NT2/D1 (cell line): ENCODE results near the gene SYNDIG1.

Source experiments
- DNase-seq: peaks from one replicate; pipeline ENCODE4 v3.0.0-alpha.2; 2011; ENCODE audit warnings: low read depth, low spot score
- H3K27me3 ChIP-seq: 2 replicates; pipeline ENCODE4 v1.6.0; 2011; ENCODE audit warnings: mild to moderate bottlenecking; ENCODE audit not compliant: insufficient read length, insufficient read depth
- H3K36me3 ChIP-seq: 2 replicates; pipeline ENCODE4 v1.6.1; 2011; ENCODE audit warnings: mild to moderate bottlenecking, low read length, mixed read lengths; ENCODE audit not compliant: insufficient read depth, insufficient read length
- H3K4me1 ChIP-seq: 2 replicates; pipeline ENCODE4 v1.5.1; 2011; ENCODE audit not compliant: insufficient read depth, insufficient read length
- H3K4me3 ChIP-seq: 2 replicates; pipeline ENCODE4 v1.5.1; 2011; ENCODE audit warnings: low read depth; ENCODE audit not compliant: insufficient read length
- H3K9ac ChIP-seq: 2 replicates; pipeline ENCODE4 v1.6.0; 2011; ENCODE audit warnings: low read depth; ENCODE audit not compliant: insufficient read length
- H3K9me3 ChIP-seq: 2 replicates; pipeline ENCODE4 v1.5.1; 2011; ENCODE audit warnings: mild to moderate bottlenecking, low read length; ENCODE audit not compliant: insufficient read depth
- SUZ12 ChIP-seq: IDR thresholded peaks from 2 replicates; pipeline ENCODE4 v1.6.1; 2011; ENCODE audit not compliant: insufficient read length, insufficient read depth; ENCODE audit errors: extremely low read depth
- YY1 ChIP-seq: IDR thresholded peaks from 2 replicates; pipeline ENCODE4 v1.6.1; 2011; ENCODE audit not compliant: insufficient read length, insufficient read depth
- ZNF274 ChIP-seq: IDR thresholded peaks from 2 replicates; pipeline ENCODE4 v1.6.1; 2011; ENCODE audit warnings: mild to moderate bottlenecking, low read depth, low read length

SYNDIG1 gene

GRCh38 chr20:24489631-24490260 is 20.3 kb downstream of the SYNDIG1 start:
- H3K27me3 ChIP-seq, result no peaks in the 10 kb centered on the region
- no peak for TF ChIP-seq YY1
- TF ChIP-seq ZNF274, result no peak
- no peak for TF ChIP-seq SUZ12
- DNase-seq, result no peak
- H3K4me3 ChIP-seq, result no peak overlapping the region
- H3K9me3 ChIP-seq, result no peaks in the 10 kb centered on the region
- peaks cover 19% of the 10 kb centered on the region for H3K36me3 ChIP-seq
- H3K4me1 ChIP-seq, result peaks cover 20% of the 10 kb centered on the region
- no peak overlapping the region for H3K9ac ChIP-seq

GRCh38 chr20:24490598-24490997 is 21.2 kb downstream of the SYNDIG1 start:
- no peaks in the 10 kb centered on the region for H3K9me3 ChIP-seq
- H3K9ac ChIP-seq, result no peak overlapping the region
- DNase-seq, result no peak
- peaks cover 23% of the 10 kb centered on the region for H3K4me1 ChIP-seq
- no peak for TF ChIP-seq SUZ12
- no peak for TF ChIP-seq ZNF274
- no peak for TF ChIP-seq YY1
- no peaks in the 10 kb centered on the region for H3K27me3 ChIP-seq
- H3K4me3 ChIP-seq, result no peak overlapping the region
- H3K36me3 ChIP-seq, result peaks cover 19% of the 10 kb centered on the region

GRCh38 chr20:24491041-24491756 is 21.8 kb downstream of the SYNDIG1 start:
- TF ChIP-seq YY1 (no peak), ZNF274 (no peak), SUZ12 (no peak)
- no peak for DNase-seq
- Histone ChIP-seq H3K4me1 (peaks cover 23% of the 10 kb centered on the region), H3K4me3 (no peak overlapping the region), H3K27me3 (no peaks in the 10 kb centered on the region), H3K9ac (no peak overlapping the region), H3K9me3 (no peaks in the 10 kb centered on the region), H3K36me3 (peaks cover 19% of the 10 kb centered on the region)

- peak; percentile 54 for DNase-seq
- Histone ChIP-seq H3K9ac (peak overlapping the region; percentile 32), H3K27me3 (no peaks in the 10 kb centered on the region), H3K4me1 (peaks cover 23% of the 10 kb centered on the region), H3K9me3 (no peaks in the 10 kb centered on the region), H3K4me3 (no peak overlapping the region), H3K36me3 (peaks cover 19% of the 10 kb centered on the region)
- no peak for TF ChIP-seq YY1
- TF ChIP-seq SUZ12, result no peak
- no peak for TF ChIP-seq ZNF274
Observed at GRCh38 chr20:24492031-24492607, 22.7 kb downstream of the SYNDIG1 start.

GRCh38 chr20:24492698-24493097 is 23.3 kb downstream of the SYNDIG1 start:
- no peak for TF ChIP-seq YY1
- TF ChIP-seq ZNF274, result no peak
- no peak for TF ChIP-seq SUZ12
- Histone ChIP-seq H3K4me1 (peaks cover 23% of the 10 kb centered on the region), H3K36me3 (peaks cover 19% of the 10 kb centered on the region), H3K9me3 (no peaks in the 10 kb centered on the region), H3K9ac (no peak overlapping the region), H3K27me3 (no peaks in the 10 kb centered on the region), H3K4me3 (no peak overlapping the region)
- DNase-seq, result no peak

- DNase-seq, result no peak
- Histone ChIP-seq H3K36me3 (peaks cover 17% of the 10 kb centered on the region), H3K27me3 (no peaks in the 10 kb centered on the region), H3K9me3 (no peaks in the 10 kb centered on the region), H3K9ac (no peak overlapping the region), H3K4me3 (no peak overlapping the region), H3K4me1 (peaks cover 23% of the 10 kb centered on the region)
- no peak for TF ChIP-seq SUZ12
- TF ChIP-seq YY1, result no peak
- TF ChIP-seq ZNF274, result no peak
Observed at GRCh38 chr20:24493181-24493580, 23.8 kb downstream of the SYNDIG1 start.

GRCh38 chr20:24493661-24494459 is 24.4 kb downstream of the SYNDIG1 start:
- no peaks in the 10 kb centered on the region for H3K27me3 ChIP-seq
- H3K9ac ChIP-seq, result no peak overlapping the region
- H3K36me3 ChIP-seq, result peaks cover 10% of the 10 kb centered on the region
- H3K4me3 ChIP-seq, result no peak overlapping the region
- TF ChIP-seq SUZ12 (no peak), YY1 (no peak), ZNF274 (no peak)
- no peak for DNase-seq
- no peaks in the 10 kb centered on the region for H3K9me3 ChIP-seq
- H3K4me1 ChIP-seq, result peaks cover 23% of the 10 kb centered on the region
